ENCODE measurements around the gene RNU6-9.
A peak's percentile ranks its signal among the peaks of the same experiment; 100 is the strongest.

Gene RNU6-9

GRCh38 chr19:913080-913748, 19.9 kb downstream of the RNU6-9 start, which contains the start of gene R3HDM4:
R3HDM4 (minus strand) TSS chr19:913219; CDS start chr19:913157, 62 bp downstream.
- TF ChIP-seq POLR2AphosphoS5 (IDR thresholded peaks at IDR 0.05; ENCODE audit: low read depth, low read length) (peak; percentile 61; the same call in 1 of the 2 replicates), FOXP2 (optimal IDR thresholded peaks at IDR 0.05; ENCODE audit: borderline replicate concordance, extremely low read depth, extremely low read length, insufficient read depth) (no peak), SIN3A (IDR thresholded peaks at IDR 0.05; ENCODE audit: borderline replicate concordance, insufficient read depth, low read length) (no peak; the same call in 1 of the 2 replicates), TAF1 (IDR thresholded peaks at IDR 0.05; ENCODE audit: borderline replicate concordance, insufficient read depth, low read length) (peak; percentile 45; the same call in 1 of the 2 replicates), REST (IDR thresholded peaks at IDR 0.05; ENCODE audit: insufficient read depth in 1 of 2, low read depth in 2 of 2, low read length in 2 of 2) (no peak)

- TF ChIP-seq POLR2AphosphoS5 (IDR thresholded peaks at IDR 0.05; ENCODE audit: low read depth, low read length) = no peak
- TF ChIP-seq TAF1 (IDR thresholded peaks at IDR 0.05; ENCODE audit: borderline replicate concordance, insufficient read depth, low read length) = no peak
These were observed 23.5 kb downstream of the RNU6-9 start for GRCh38 chr19:916645-917322.

GRCh38 chr19:917323-918151, 24.3 kb downstream of the RNU6-9 start, which contains the start of gene KISS1R:
KISS1R (plus strand) TSS chr19:917333; CDS start chr19:917503, 170 bp downstream.
- TF ChIP-seq FOXP2 (optimal IDR thresholded peaks at IDR 0.05; ENCODE audit: borderline replicate concordance, extremely low read depth, extremely low read length, insufficient read depth) (peak; percentile 65), SIN3A (IDR thresholded peaks at IDR 0.05; ENCODE audit: borderline replicate concordance, insufficient read depth, low read length) (no peak)

- TF ChIP-seq REST (IDR thresholded peaks at IDR 0.05; ENCODE audit: insufficient read depth in 1 of 2, low read depth in 2 of 2, low read length in 2 of 2) (no peak), POLR2AphosphoS5 (IDR thresholded peaks at IDR 0.05; ENCODE audit: low read depth, low read length) (no peak), TAF1 (IDR thresholded peaks at IDR 0.05; ENCODE audit: borderline replicate concordance, insufficient read depth, low read length) (no peak), FOXP2 (optimal IDR thresholded peaks at IDR 0.05; ENCODE audit: borderline replicate concordance, extremely low read depth, extremely low read length, insufficient read depth) (no peak), SIN3A (IDR thresholded peaks at IDR 0.05; ENCODE audit: borderline replicate concordance, insufficient read depth, low read length) (no peak)
These were observed 24.8 kb downstream of the RNU6-9 start for GRCh38 chr19:918152-918437.

GRCh38 chr19:918481-919198, 25.4 kb downstream of the RNU6-9 start:
- TF ChIP-seq SIN3A (IDR thresholded peaks at IDR 0.05; ENCODE audit: borderline replicate concordance, insufficient read depth, low read length) = no peak
- no peak for TF ChIP-seq POLR2AphosphoS5 (IDR thresholded peaks at IDR 0.05; ENCODE audit: low read depth, low read length)

GRCh38 chr19:919199-920050, 26.1 kb downstream of the RNU6-9 start:
- TF ChIP-seq FOXP2 (optimal IDR thresholded peaks at IDR 0.05; ENCODE audit: borderline replicate concordance, extremely low read depth, extremely low read length, insufficient read depth) (peak; percentile 23), REST (IDR thresholded peaks at IDR 0.05; ENCODE audit: insufficient read depth in 1 of 2, low read depth in 2 of 2, low read length in 2 of 2) (no peak), POLR2AphosphoS5 (IDR thresholded peaks at IDR 0.05; ENCODE audit: low read depth, low read length) (no peak), TAF1 (IDR thresholded peaks at IDR 0.05; ENCODE audit: borderline replicate concordance, insufficient read depth, low read length) (no peak)
